ENCODE results near the gene LAMP1. TPM values are rescaled to one million over a fixed set of nuclear protein-coding genes. Genes with fewer than 3 reads are reported as not detected.
"Not testable (repeated sequence)": the region's sequence is repeated elsewhere in the genome, so short reads cannot be mapped to it uniquely, and the experiment has no call there.

Gene LAMP1
- total and polyA plus RNA-seq, 2 experiments from 2014 or later: 34.5 to 107 TPM

- Histone ChIP-seq H3K27ac (ENCODE audit: low read depth) (no peak overlapping the region), H3K4me2 (no peak overlapping the region), H3K79me2 (replicated peaks; ENCODE audit: insufficient read depth) (peaks cover 62% of the 10 kb centered on the region), H4K20me1 (replicated peaks; ENCODE audit: insufficient read depth) (peaks cover 10% of the 10 kb centered on the region; the same call in 1 of the 2 replicates), H3K36me3 (ENCODE audit: insufficient read depth) (peaks cover 5% of the 10 kb centered on the region; the same call in 1 of the 2 replicates), H2AFZ (no peak overlapping the region), H3K27me3 (ENCODE audit: insufficient read depth) (no peaks in the 10 kb centered on the region), H3F3A (replicated peaks; ENCODE audit: low read depth) (no peaks in the 10 kb centered on the region), H3K9me2 (ENCODE audit: insufficient read depth) (no peaks in the 10 kb centered on the region), H3K4me3 (no peak overlapping the region), H3K4me1 (ENCODE audit: insufficient read depth) (no peaks in the 10 kb centered on the region)
- H3K4me1 Mint-ChIP-seq: no peaks in the 10 kb centered on the region
- H3K27ac Mint-ChIP-seq: no peak overlapping the region
- H3K4me3 Mint-ChIP-seq: no peak overlapping the region
- TF ChIP-seq POLR2AphosphoS5 (IDR thresholded peaks at IDR 0.05; ENCODE audit: low read depth) (no peak), EZH2phosphoT487 (IDR thresholded peaks at IDR 0.05; ENCODE audit: unreplicated experiment) (no peak), ZNF114 (CRISPR knock-in tag; IDR thresholded peaks at IDR 0.05) (no peak)
- peaks cover 2% of the 10 kb centered on the region for H3K27me3 Mint-ChIP-seq (ENCODE audit: insufficient read depth, low read depth, poor library complexity)
- DNase-seq (ENCODE audit: low spot score): no peak
- peaks cover 33% of the 10 kb centered on the region for H3K36me3 Mint-ChIP-seq (ENCODE audit: low read depth)
- no peaks in the 10 kb centered on the region for H3K9me3 Mint-ChIP-seq
- ATAC-seq: no peak
Observed at GRCh38 chr13:113309473-113309872, 12.4 kb downstream of the LAMP1 start.

GRCh38 chr13:113314112-113314511 lies 17.1 kb downstream of the LAMP1 start:
- H3K27me3 Mint-ChIP-seq (ENCODE audit: insufficient read depth, low read depth, poor library complexity); H2AFZ ChIP-seq; H4K20me1 ChIP-seq (replicated peaks; ENCODE audit: insufficient read depth); H3K27me3 ChIP-seq (ENCODE audit: insufficient read depth); H3K4me2 ChIP-seq; H3K9me3 Mint-ChIP-seq; H3K4me3 Mint-ChIP-seq; H3F3A ChIP-seq (replicated peaks; ENCODE audit: low read depth); H3K27ac Mint-ChIP-seq; H3K9me2 ChIP-seq (ENCODE audit: insufficient read depth); H3K36me3 ChIP-seq (ENCODE audit: insufficient read depth); DNase-seq (ENCODE audit: low spot score); H3K4me1 ChIP-seq (ENCODE audit: insufficient read depth); H3K27ac ChIP-seq (ENCODE audit: low read depth); H3K4me3 ChIP-seq; ATAC-seq; H3K4me1 Mint-ChIP-seq: not testable (repeated sequence)
- H3K36me3 Mint-ChIP-seq (ENCODE audit: low read depth): peaks cover 37% of the 10 kb centered on the region
- peaks cover 19% of the 10 kb centered on the region for H3K79me2 ChIP-seq (replicated peaks; ENCODE audit: insufficient read depth)

- H3K4me1 ChIP-seq (ENCODE audit: insufficient read depth); ATAC-seq; H3K9me2 ChIP-seq (ENCODE audit: insufficient read depth); H3K27ac ChIP-seq (ENCODE audit: low read depth); H3F3A ChIP-seq (replicated peaks; ENCODE audit: low read depth); H3K27me3 Mint-ChIP-seq (ENCODE audit: insufficient read depth, low read depth, poor library complexity); H3K27me3 ChIP-seq (ENCODE audit: insufficient read depth); H3K4me1 Mint-ChIP-seq; DNase-seq (ENCODE audit: low spot score); H2AFZ ChIP-seq; H4K20me1 ChIP-seq (replicated peaks; ENCODE audit: insufficient read depth); H3K4me2 ChIP-seq; H3K36me3 ChIP-seq (ENCODE audit: insufficient read depth); H3K4me3 Mint-ChIP-seq; H3K27ac Mint-ChIP-seq; H3K9me3 Mint-ChIP-seq; H3K4me3 ChIP-seq: not testable (repeated sequence)
- peaks cover 16% of the 10 kb centered on the region for H3K79me2 ChIP-seq (replicated peaks; ENCODE audit: insufficient read depth)
- peaks cover 36% of the 10 kb centered on the region for H3K36me3 Mint-ChIP-seq (ENCODE audit: low read depth)
Observed at GRCh38 chr13:113314895-113315470, 17.9 kb downstream of the LAMP1 start.

DNA sequence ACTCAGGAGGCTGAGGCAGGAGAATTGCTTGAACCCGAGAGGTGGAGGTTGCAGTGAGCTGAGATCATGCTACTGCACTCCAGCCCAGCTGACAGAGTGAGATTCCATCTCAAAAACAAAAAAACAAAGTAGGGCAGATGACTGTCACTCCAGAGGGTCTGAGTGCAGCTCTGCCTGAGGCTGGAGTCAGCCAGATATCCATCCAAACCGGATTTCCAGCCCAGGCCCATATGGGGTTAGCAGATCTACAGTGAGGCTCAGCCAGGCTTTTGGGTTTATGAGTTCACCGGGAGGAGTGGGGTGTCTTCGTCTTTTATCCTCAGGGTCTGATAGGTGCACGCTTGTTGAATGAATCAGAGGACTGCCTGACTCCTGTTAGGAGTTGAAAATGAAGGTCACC lies 19.0 kb downstream of the LAMP1 start:
- Mint-ChIP-seq H3K9me3 (no peaks in the 10 kb centered on the region), H3K4me1 (no peaks in the 10 kb centered on the region), H3K36me3 (ENCODE audit: low read depth) (peaks cover 38% of the 10 kb centered on the region), H3K4me3 (no peak overlapping the region), H3K27ac (no peak overlapping the region), H3K27me3 (ENCODE audit: insufficient read depth, low read depth, poor library complexity) (peaks cover 6% of the 10 kb centered on the region)
- H3K4me1 ChIP-seq (ENCODE audit: insufficient read depth): no peaks in the 10 kb centered on the region
- H3K4me3 ChIP-seq: no peak overlapping the region
- H3K36me3 ChIP-seq (ENCODE audit: insufficient read depth): peaks cover 7% of the 10 kb centered on the region
- peaks cover 9% of the 10 kb centered on the region; the same call in 1 of the 2 replicates for H4K20me1 ChIP-seq (replicated peaks; ENCODE audit: insufficient read depth)
- H3K27me3 ChIP-seq (ENCODE audit: insufficient read depth): no peaks in the 10 kb centered on the region
- H2AFZ ChIP-seq: no peak overlapping the region
- H3K4me2 ChIP-seq: no peak overlapping the region
- H3F3A ChIP-seq (replicated peaks; ENCODE audit: low read depth): 0 out of 2 replicates have a peak, but pooled peaks cover 10% of the 10 kb centered on the region
- no peak for ATAC-seq
- DNase-seq (ENCODE audit: low spot score): no peak
- H3K9me2 ChIP-seq (ENCODE audit: insufficient read depth): no peaks in the 10 kb centered on the region
- H3K79me2 ChIP-seq (replicated peaks; ENCODE audit: insufficient read depth): peaks cover 16% of the 10 kb centered on the region
- H3K27ac ChIP-seq (ENCODE audit: low read depth): no peak overlapping the region
- TF ChIP-seq, protein P1, sequence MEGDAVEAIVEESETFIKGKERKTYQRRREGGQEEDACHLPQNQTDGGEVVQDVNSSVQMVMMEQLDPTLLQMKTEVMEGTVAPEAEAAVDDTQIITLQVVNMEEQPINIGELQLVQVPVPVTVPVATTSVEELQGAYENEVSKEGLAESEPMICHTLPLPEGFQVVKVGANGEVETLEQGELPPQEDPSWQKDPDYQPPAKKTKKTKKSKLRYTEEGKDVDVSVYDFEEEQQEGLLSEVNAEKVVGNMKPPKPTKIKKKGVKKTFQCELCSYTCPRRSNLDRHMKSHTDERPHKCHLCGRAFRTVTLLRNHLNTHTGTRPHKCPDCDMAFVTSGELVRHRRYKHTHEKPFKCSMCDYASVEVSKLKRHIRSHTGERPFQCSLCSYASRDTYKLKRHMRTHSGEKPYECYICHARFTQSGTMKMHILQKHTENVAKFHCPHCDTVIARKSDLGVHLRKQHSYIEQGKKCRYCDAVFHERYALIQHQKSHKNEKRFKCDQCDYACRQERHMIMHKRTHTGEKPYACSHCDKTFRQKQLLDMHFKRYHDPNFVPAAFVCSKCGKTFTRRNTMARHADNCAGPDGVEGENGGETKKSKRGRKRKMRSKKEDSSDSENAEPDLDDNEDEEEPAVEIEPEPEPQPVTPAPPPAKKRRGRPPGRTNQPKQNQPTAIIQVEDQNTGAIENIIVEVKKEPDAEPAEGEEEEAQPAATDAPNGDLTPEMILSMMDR (conservative IDR thresholded peaks at IDR 0.05; ENCODE audit: low read depth in 2 of 2): no peak
- TF ChIP-seq EZH2phosphoT487 (IDR thresholded peaks at IDR 0.05; ENCODE audit: unreplicated experiment): no peak
- TF ChIP-seq, protein P2, sequence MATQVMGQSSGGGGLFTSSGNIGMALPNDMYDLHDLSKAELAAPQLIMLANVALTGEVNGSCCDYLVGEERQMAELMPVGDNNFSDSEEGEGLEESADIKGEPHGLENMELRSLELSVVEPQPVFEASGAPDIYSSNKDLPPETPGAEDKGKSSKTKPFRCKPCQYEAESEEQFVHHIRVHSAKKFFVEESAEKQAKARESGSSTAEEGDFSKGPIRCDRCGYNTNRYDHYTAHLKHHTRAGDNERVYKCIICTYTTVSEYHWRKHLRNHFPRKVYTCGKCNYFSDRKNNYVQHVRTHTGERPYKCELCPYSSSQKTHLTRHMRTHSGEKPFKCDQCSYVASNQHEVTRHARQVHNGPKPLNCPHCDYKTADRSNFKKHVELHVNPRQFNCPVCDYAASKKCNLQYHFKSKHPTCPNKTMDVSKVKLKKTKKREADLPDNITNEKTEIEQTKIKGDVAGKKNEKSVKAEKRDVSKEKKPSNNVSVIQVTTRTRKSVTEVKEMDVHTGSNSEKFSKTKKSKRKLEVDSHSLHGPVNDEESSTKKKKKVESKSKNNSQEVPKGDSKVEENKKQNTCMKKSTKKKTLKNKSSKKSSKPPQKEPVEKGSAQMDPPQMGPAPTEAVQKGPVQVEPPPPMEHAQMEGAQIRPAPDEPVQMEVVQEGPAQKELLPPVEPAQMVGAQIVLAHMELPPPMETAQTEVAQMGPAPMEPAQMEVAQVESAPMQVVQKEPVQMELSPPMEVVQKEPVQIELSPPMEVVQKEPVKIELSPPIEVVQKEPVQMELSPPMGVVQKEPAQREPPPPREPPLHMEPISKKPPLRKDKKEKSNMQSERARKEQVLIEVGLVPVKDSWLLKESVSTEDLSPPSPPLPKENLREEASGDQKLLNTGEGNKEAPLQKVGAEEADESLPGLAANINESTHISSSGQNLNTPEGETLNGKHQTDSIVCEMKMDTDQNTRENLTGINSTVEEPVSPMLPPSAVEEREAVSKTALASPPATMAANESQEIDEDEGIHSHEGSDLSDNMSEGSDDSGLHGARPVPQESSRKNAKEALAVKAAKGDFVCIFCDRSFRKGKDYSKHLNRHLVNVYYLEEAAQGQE (IDR thresholded peaks at IDR 0.05; ENCODE audit: unreplicated experiment): no peak
- no peak for TF ChIP-seq ZNF114 (CRISPR knock-in tag; IDR thresholded peaks at IDR 0.05)

All from GM23338 (cell line).